ENCODE results near the gene TOX2.
A peak's percentile ranks its signal among the peaks of the same experiment; 100 is the strongest.

TOX2 gene

DNA sequence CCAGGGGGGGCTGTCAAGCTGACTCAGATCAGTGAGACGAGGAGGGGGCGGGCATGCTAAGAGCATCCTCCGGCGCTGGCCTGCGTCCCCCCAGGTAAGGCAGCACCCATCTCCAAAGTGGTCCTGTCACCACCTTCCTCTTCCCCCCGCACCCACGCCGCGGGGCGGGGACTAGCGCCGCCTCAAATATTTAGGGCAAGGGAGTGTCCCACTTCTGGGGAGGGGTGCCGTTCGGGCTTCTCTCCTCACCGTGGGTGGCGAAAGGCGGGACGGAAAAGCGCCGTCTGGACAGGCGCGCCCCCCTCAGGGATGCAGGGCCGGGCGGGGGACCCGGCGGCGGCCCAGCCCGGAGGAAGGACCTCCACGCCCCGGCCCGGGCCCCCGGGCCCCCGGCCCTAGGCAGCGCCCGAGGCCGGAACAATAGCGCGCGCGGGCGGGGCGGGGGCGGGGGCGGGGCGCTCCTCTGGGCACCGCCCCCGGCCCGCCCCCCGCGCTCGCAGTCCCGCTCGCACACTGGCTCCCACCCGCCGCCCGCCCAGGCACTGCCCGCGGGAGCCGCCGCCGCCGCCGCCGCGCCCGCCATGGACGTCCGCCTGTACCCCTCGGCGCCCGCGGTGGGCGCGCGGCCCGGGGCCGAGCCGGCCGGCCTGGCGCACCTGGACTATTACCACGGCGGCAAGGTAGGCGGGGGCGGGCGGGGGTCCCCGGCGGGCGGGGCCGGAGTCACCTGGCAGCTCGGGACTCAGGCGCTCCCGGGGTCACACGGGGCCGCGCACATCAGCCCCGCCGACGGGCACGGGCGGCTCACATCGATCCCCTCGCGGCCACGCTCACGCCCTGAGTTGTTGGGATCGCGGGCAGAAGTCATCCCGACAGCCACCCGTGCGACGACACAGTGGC is at the start of gene TOX2:
Gene TOX2 (plus strand): TSS at position 542 of the 900 bp plus-strand sequence. CDS start 40 bp downstream, at position 582.
- peak; percentile 70 for DNase-seq (ENCODE audit: low read depth)

GRCh38 chr20:43868091-43868490 is 46.6 kb upstream of the TOX2 start:
- DNase-seq (ENCODE audit: low read depth): no peak

DNA sequence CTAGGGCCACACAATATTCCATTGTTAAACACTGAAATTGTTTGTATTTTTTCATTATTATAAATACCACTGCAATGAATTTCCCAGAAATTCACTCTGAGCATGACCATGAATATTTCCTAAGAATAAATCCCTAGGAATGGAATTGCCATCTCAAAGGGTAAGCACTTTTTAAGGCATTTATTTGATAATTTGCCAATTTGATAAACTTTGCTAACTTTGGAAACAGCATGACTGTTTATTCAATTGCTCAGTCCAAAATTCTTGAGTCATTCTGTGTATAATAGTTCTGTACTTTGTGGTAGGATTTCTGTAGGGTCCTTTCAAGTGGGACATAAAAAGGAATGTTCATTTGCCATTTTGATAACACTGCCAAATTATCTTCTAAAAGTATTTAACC is 44.2 kb upstream of the TOX2 start:
- peak; percentile 57 for DNase-seq (ENCODE audit: low read depth)

DNA sequence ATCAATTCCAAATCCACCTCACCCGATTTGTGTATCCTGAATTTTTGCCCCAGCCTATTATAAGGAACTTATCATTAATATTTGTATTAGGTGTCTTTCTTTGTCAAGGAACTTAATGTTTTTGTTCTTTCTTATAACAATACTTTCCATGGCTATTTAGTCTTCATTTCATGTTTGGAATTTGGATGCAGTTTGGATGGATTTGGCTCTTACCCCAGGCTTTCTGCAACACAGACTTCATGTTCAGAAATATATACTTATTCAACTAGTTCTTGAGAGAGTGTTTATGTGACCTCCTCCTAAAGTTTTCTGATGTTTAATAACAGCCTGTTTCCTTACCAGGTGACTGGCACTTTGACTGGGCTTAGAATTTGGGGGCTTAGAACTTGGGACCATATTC is 35.9 kb upstream of the TOX2 start:
- DNase-seq (ENCODE audit: low read depth): no peak

DNA sequence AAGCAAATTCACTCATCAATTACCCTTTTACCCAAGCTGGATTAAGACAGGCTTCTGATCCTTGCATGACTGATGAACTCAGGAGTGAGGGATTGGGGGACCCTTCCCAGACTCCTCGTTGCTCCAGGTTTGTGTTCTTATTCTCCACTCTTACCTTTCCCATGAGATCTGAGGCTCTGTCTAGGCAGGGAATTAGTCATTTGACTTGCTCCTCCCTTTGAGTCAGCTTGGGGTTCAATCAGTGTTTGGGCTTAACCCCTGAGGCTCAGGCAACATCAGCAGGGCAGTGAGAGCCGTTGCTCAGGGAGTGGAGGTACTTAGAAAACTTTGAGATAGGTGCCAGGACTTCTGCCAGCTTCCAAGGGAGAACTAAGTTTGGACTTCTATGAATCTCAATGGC is 20.7 kb upstream of the TOX2 start:
- DNase-seq (ENCODE audit: low read depth): peak; percentile 19

GRCh38 chr20:43894491-43894890 is 20.2 kb upstream of the TOX2 start:
- DNase-seq (ENCODE audit: low read depth): peak; percentile 15

- peak; percentile 21 for DNase-seq (ENCODE audit: low read depth)
Observed at GRCh38 chr20:43895235-43895634, 19.4 kb upstream of the TOX2 start.

- DNase-seq (ENCODE audit: low read depth): no peak
Observed at GRCh38 chr20:43899274-43900120, 15.2 kb upstream of the TOX2 start.

GRCh38 chr20:43900121-43900466 is 14.6 kb upstream of the TOX2 start:
- DNase-seq (ENCODE audit: low read depth): no peak

DNA sequence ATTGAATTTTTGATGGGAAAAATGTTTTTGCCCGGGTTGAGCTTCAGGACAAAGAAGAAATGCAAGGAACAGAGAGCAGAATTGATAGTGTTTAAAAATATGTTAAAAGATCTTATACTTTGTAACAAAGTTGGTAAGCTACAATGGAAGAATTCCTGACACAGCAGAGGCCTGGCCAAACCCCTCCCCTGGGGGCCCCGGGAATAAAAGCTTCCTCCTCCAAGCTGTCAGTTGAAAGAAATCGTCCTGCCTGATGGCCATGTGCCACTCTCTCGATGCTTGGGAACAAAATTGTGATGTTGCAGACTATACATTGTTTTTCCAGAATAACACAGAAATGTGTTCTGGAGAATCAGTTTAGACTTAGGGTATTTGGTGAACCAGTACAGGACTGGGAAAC is 14.2 kb upstream of the TOX2 start:
- no peak for DNase-seq (ENCODE audit: low read depth)

DNA sequence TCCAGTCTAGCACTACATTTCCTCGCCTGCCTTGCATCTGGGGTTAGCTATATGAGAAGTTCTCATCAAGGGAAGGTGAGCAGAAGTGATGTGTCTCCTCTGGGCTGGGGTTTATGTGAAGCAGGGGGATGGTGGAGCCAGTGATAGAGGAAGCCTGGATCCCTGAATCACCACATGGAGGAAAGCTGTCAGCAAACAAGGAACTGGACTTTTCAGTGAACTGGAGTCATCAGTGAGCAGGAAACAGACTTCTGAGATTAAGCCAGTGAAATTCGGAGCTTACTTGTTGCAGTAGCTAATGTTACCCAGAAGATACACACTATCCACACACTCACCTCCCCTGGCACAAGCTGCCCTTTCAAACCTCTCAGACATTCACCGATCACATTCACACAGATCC is 13.4 kb upstream of the TOX2 start:
- DNase-seq (ENCODE audit: low read depth): no peak

DNA sequence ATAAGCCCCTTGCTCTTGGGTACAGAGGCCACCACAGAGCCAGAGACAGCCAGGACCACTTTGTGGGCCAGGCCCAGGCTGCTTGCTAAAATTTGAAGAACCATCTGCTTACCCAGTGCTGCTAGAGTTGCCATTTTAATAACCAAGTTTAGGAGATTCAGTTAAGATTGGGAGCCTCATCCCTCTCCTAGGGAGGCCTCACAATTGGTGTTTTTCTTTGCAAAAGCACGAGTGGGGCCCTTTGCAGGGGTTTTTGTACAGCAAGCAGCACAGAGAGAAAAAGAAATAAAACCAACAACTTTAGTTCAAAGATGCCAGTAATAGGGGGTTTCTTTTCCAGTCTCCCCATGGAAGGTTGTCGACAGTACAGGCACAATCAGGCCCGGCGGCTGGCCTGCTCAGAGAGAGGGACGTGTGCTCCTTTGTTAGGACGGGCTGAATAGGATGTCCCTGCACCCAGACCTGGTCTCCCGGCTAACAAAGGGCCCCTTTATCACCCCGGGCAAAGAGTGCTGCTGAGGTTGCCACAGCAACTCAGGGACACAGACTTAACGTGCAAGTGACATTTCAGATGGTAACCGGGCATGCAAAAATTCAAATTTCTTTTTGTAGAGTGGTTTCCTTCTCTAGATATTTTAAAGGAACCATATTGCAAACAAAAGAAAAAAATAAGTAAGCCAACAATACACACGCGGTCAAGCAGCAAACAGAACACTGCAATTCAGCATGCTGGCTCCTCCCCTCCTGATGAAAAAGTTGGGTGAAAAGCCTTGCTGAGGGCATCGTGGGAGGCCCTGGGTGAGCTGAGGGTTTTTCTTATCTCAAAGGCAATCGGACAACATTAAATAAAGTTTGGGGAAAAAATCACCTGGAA is 10.5 kb upstream of the TOX2 start:
- DNase-seq (ENCODE audit: low read depth): no peak

GRCh38 chr20:43904827-43905177 is 9.8 kb upstream of the TOX2 start:
- DNase-seq (ENCODE audit: low read depth): no peak

GRCh38 chr20:43906505-43907034 is 8.1 kb upstream of the TOX2 start:
- no peak for DNase-seq (ENCODE audit: low read depth)

DNA sequence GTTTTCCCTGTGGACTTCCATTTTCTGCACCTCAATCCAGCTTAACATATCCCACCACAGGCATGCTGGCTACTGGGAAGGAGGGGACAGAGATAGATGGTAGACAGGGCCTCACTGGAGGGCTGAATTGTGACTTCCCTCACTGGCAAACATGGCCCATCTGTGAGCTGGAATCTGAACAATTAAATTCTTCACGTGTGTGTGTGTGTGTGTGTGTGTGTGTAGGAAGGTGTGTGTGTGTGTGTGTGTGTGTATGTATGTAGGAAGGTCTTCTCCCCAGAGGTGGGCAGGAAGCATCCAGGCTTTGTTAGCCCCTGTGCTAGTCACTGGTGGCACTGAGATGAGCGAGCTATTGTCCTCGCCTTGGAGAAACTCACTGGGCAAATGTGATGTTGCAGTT is 5.4 kb upstream of the TOX2 start:
- no peak for DNase-seq (ENCODE audit: low read depth)

DNA sequence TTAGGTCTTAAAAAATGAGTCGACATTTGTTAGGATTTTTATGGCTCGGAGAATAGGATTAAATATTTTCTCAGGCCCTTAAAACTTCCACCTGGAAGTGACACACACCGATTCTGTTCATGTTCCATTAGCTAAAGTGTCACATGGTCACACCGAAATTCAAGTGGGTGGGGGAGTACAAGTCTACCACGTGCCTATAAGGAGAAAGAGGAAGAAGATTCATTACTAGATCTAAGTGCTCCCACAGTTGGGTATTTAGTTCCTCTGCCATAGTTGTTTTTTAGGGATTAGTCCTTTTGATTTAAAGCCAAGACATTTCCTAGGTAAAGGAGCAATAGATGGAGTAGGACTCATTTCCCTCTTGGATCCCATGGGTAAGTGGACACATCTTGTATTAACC is 4.9 kb upstream of the TOX2 start:
- no peak for DNase-seq (ENCODE audit: low read depth)

GRCh38 chr20:43910564-43910963 is 4.1 kb upstream of the TOX2 start:
- no peak for DNase-seq (ENCODE audit: low read depth)

DNA sequence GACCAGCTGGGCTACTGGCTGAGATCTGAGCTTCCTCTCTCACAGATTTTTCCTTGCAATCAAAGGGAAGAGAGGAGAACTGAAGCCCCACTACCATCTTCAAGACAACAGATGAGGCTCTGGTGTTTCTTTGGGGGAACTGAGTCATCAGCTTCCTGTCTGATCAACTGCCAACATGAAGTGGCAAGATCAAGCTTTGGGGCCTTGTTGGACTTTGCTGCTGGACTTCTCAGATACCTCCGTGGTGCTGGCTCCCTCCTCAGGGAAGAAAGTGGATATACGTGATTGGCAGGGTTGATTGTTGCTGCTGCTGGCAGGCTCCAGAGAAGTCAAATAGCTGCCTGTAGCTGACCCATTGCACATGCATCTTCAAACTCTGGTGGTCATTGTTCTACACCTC is 3.6 kb upstream of the TOX2 start:
- DNase-seq (ENCODE audit: low read depth): peak; percentile 76

GRCh38 chr20:43913291-43914025 is 1.2 kb upstream of the TOX2 start:
- no peak for DNase-seq (ENCODE audit: low read depth)

- peak; percentile 58 for DNase-seq (ENCODE audit: low read depth)
Observed at GRCh38 chr20:43915211-43916072, 790 bp downstream of the TOX2 start.
